Measurements from ENCODE around the gene TCEANC. TPM values are rescaled to one million over a fixed set of nuclear protein-coding genes. Genes with fewer than 3 reads are reported as not detected.
"Not testable (repeated sequence)": the region's sequence is repeated elsewhere in the genome, so short reads cannot be mapped to it uniquely, and the experiment has no call there.

Gene TCEANC
- total RNA-seq, 2 experiments from 2014 or later: 1.9 to 2.3 TPM

DNA sequence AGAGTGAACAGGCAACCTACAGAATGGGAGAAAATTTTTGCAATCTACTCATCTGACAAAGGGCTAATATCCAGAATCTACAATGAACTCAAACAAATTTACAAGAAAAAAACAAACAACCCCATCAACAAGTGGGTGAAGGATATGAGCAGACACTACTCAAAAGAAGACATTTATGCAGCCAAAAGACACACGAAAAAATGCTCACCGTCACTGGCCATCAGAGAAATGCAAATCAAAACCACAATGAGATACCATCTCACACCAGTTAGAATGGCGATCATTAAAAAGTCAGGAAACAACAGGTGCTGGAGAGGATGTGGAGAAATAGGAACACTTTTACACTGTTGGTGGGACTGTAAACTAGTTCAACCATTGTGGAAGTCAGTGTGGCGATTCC is 11.3 kb upstream of the TCEANC start:
- intact Hi-C loops (cut with DNase I, micrococcal nuclease): loop anchor here in 1 of 2 experiments (10.0 kb wide), 1 partner anchor 547 kb away; no protein-coding TSS in a partner anchor
- H3K36me3 Mint-ChIP-seq (ENCODE audit: low read depth); H3K27me3 Mint-ChIP-seq; H3K4me1 Mint-ChIP-seq; CTCF ChIA-PET; H3K4me3 Mint-ChIP-seq; ATAC-seq; DNase-seq; POLR2A ChIA-PET; H3K27ac Mint-ChIP-seq; H3K9me3 Mint-ChIP-seq (ENCODE audit: low read depth): not testable (repeated sequence)

DNA sequence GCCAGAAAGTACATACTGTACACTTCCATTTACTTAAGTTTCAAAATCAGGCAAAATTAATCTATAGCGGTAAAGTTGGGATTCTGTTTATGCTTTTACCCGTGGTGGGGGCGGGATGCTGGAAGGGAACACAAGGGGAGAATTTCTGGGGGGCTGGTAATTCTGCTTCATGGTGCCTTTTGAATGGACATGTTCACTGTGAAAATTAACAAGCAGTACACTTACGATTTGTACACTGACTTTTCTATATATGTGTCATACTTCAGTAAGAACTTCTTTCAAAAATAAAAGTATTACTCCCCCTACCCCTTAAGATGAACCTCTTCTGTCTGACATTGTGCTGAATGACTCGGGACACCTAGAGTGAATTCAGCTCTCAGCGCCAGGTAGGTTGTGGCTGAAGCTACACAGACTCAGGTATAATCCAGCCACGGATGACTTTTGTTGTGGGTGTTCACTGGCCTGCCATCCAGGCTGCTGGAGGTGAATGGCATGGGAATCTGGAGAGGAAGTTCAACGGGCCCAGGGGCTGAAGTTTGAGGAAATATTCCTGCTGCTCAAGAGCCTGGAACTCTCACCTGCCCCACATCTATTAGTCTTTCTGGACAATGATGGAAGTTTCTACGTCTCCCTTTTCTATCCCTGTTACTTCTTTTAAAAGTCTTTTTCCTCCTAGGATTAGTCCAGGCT is 7.3 kb upstream of the TCEANC start:
- peaks cover 12% of the 10 kb centered on the region for H3K4me1 Mint-ChIP-seq
- H3K4me3 Mint-ChIP-seq: no peak overlapping the region
- H3K27me3 Mint-ChIP-seq: no peaks in the 10 kb centered on the region
- no peaks in the 10 kb centered on the region for H3K36me3 Mint-ChIP-seq (ENCODE audit: low read depth)
- ChIA-PET POLR2A (no interaction called here), CTCF (interaction anchor here (0.6 to 4.3 kb wide), 10 partner anchors 35 to 699 kb away, joined by 3 to 54 read pairs (median 3); no protein-coding TSS in a partner anchor)
- DNase-seq (no peak), ATAC-seq (no peak)
- intact Hi-C loops (cut with DNase I, micrococcal nuclease): loop anchor here (1.0 to 10.0 kb wide), 3 partner anchors 93 to 551 kb away; no protein-coding TSS in a partner anchor
- no peaks in the 10 kb centered on the region for H3K9me3 Mint-ChIP-seq (ENCODE audit: low read depth)
- no peak overlapping the region for H3K27ac Mint-ChIP-seq

- peak; percentile 68 for DNase-seq
- POLR2A ChIA-PET: no interaction called here
- no peaks in the 10 kb centered on the region for H3K9me3 Mint-ChIP-seq (ENCODE audit: low read depth)
These were observed 6.8 kb upstream of the TCEANC start for GRCh38 chrX:13646154-13646549.

GRCh38 chrX:13647709-13648212 is 5.2 kb upstream of the TCEANC start:
- ATAC-seq: peak; percentile 88
- peak overlapping the region; percentile 55 for H3K27ac Mint-ChIP-seq
- no peaks in the 10 kb centered on the region for H3K36me3 Mint-ChIP-seq (ENCODE audit: low read depth)
- CTCF ChIA-PET: interaction anchor here (4.3 kb wide), 1 partner anchor 139 kb away, joined by 54 read pairs; no protein-coding TSS in a partner anchor
- no peaks in the 10 kb centered on the region for H3K27me3 Mint-ChIP-seq
- peak; percentile 79 for DNase-seq
- H3K9me3 Mint-ChIP-seq (ENCODE audit: low read depth): no peaks in the 10 kb centered on the region
- intact Hi-C loops (cut with DNase I, micrococcal nuclease): loop anchor here (5.0 to 10.0 kb wide), 2 partner anchors 95 to 553 kb away; no protein-coding TSS in a partner anchor
- no peak overlapping the region for H3K4me3 Mint-ChIP-seq
- POLR2A ChIA-PET: no interaction called here
- H3K4me1 Mint-ChIP-seq: peaks cover 12% of the 10 kb centered on the region

More at GRCh38 chrX:13646154-13646549, 6.8 kb upstream of the TCEANC start:
- intact Hi-C loops (cut with DNase I, micrococcal nuclease): loop anchor here (1.0 to 10.0 kb wide), 3 partner anchors 94 to 551 kb away; no protein-coding TSS in a partner anchor
- Mint-ChIP-seq H3K4me3 (no peak overlapping the region), H3K36me3 (ENCODE audit: low read depth) (no peaks in the 10 kb centered on the region), H3K4me1 (peaks cover 12% of the 10 kb centered on the region), H3K27ac (no peak overlapping the region), H3K27me3 (no peaks in the 10 kb centered on the region)
- ATAC-seq: peak; percentile 31
- CTCF ChIA-PET: interaction anchor here (0.6 to 4.3 kb wide), 11 partner anchors 36 to 700 kb away, joined by 3 to 54 read pairs (median 3); no protein-coding TSS in a partner anchor

DNA sequence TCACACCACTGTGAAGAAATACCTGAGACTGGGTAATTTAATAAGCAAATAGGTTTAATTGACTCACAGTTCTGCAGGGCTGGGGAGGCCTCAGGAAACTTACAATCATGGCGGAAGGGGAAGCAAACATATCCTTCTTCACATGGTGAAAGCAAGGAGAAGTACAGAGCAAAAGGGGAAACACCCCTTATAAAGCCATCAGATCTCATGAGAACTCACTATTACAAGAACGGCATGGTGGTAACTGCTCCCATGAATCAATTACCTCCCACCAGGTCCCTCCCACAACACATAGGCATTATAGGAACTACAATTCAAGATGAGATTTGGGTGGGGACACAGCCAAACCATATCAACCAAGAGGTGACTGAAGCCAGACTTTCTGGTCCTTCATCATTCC is 4.6 kb upstream of the TCEANC start:
- CTCF ChIA-PET; H3K27ac Mint-ChIP-seq; H3K27me3 Mint-ChIP-seq; POLR2A ChIA-PET; DNase-seq; H3K9me3 Mint-ChIP-seq (ENCODE audit: low read depth); H3K4me3 Mint-ChIP-seq; H3K36me3 Mint-ChIP-seq (ENCODE audit: low read depth); ATAC-seq: not testable (repeated sequence)
- H3K4me1 Mint-ChIP-seq: peaks cover 12% of the 10 kb centered on the region
- intact Hi-C loops (cut with DNase I, micrococcal nuclease): loop anchor here (5.0 to 10.0 kb wide), 2 partner anchors 96 to 554 kb away; no protein-coding TSS in a partner anchor

- Mint-ChIP-seq H3K4me1 (peaks cover 16% of the 10 kb centered on the region), H3K4me3 (no peak overlapping the region), H3K9me3 (ENCODE audit: low read depth) (no peaks in the 10 kb centered on the region), H3K27ac (no peak overlapping the region), H3K36me3 (ENCODE audit: low read depth) (no peaks in the 10 kb centered on the region), H3K27me3 (no peaks in the 10 kb centered on the region)
- POLR2A ChIA-PET: no interaction called here
- ATAC-seq: no peak
- CTCF ChIA-PET: interaction anchor here (0.7 kb wide), 1 partner anchor 335 kb away, joined by 3 read pairs; no protein-coding TSS in a partner anchor
- DNase-seq: no peak
- intact Hi-C loops (cut with DNase I, micrococcal nuclease): loop anchor here (5.0 to 10.0 kb wide), 7 partner anchors 98 to 1685 kb away; partner anchors contain the start of genes FANCB (in 1 of the 2), MOSPD2 (in 1 of the 2) and PIGA (in 1 of the 2)
These were observed 3.1 kb upstream of the TCEANC start for GRCh38 chrX:13649838-13650237.

GRCh38 chrX:13650318-13650717 is 2.6 kb upstream of the TCEANC start:
- intact Hi-C loops (cut with DNase I, micrococcal nuclease): loop anchor here (5.0 to 10.0 kb wide), 5 partner anchors 254 to 1684 kb away; partner anchors contain the start of genes FANCB (in 1 of the 2), MOSPD2 (in 1 of the 2) and PIGA (in 1 of the 2)
- H3K9me3 Mint-ChIP-seq (ENCODE audit: low read depth): no peaks in the 10 kb centered on the region
- CTCF ChIA-PET: interaction anchor here (0.7 kb wide), 1 partner anchor 334 kb away, joined by 3 read pairs; no protein-coding TSS in a partner anchor

DNA sequence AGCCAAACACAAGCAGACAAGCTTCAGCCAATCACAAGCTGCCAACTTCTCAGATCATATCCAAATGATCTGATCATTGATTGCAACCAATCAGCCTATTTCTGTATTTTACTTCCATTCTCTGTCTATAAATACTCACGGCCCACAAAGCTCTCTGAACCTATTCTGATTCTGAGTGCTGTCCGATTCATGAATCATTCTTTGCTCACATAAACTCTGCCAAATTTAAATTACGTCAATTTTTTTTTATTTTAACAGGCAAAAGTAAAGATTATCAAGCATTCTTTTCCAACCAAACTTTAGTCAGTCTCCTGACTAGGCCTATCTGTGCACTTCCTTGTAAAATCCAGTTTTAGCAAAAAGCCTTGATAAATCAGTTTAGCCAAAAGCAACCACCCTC is 1.8 kb upstream of the TCEANC start:
- ATAC-seq (no peak), DNase-seq (no peak)
- Mint-ChIP-seq H3K27me3 (no peaks in the 10 kb centered on the region), H3K9me3 (ENCODE audit: low read depth) (no peaks in the 10 kb centered on the region), H3K36me3 (ENCODE audit: low read depth) (no peaks in the 10 kb centered on the region), H3K4me3 (no peak overlapping the region), H3K27ac (peak overlapping the region; percentile 9), H3K4me1 (peaks cover 19% of the 10 kb centered on the region)
- intact Hi-C loops (cut with DNase I, micrococcal nuclease): loop anchor here (5.0 to 10.0 kb wide), 5 partner anchors 254 to 1684 kb away; partner anchors contain the start of genes FANCB (in 1 of the 2), MOSPD2 (in 1 of the 2) and PIGA (in 1 of the 2)
- CTCF ChIA-PET: no interaction called here
- POLR2A ChIA-PET: no interaction called here

More at GRCh38 chrX:13650318-13650717, 2.6 kb upstream of the TCEANC start:
- DNase-seq: no peak
- Mint-ChIP-seq H3K27ac (no peak overlapping the region), H3K27me3 (no peaks in the 10 kb centered on the region), H3K4me1 (peaks cover 21% of the 10 kb centered on the region), H3K4me3 (no peak overlapping the region), H3K36me3 (ENCODE audit: low read depth) (no peaks in the 10 kb centered on the region)
- ATAC-seq: no peak
- POLR2A ChIA-PET: no interaction called here

DNA sequence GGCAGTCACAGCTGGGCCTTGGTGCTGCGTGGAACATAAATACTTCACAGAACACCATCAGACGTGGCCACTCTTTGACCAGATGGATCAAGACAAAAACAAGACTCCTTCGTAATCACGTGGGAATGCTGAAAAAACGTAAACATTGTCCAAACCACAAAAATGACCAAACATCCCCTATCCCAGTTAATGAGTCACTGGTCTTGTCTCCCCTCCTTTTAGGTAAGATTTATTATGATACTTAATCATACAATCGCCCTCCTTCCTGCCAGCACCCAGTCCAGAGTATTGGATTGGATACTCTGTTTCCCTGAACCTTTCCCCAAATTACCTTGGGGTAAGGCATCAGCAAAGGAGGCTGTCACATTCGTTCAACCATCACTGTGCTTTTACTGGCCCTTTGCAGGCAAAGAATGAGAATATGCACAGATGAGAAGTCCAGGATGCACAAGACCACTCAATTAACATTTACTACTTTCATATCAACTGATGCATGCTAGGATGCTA is 601 bp upstream of the TCEANC start:
- peaks cover 19% of the 10 kb centered on the region for H3K4me1 Mint-ChIP-seq

DNA sequence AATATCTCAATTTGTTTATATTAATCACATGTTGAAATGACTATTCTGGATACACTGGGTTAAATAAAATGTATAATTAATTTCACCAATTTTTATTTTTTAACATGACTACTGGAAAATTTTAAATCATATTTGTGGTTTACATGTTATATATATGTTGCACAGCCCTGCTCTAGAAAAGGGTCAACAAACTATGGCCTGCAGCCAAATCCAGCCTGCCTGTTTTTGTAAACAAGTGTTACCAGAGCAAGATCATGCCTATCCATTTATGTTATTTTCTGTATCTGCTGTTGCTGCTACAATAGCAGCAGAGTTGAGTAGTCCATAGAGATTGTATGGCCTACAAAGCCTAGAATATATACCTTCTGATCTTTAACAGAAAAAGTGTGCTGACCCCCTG is 1.2 kb downstream of the TCEANC start:
- DNase-seq: no peak
- ATAC-seq: no peak
- peak overlapping the region; percentile 90 for H3K27ac Mint-ChIP-seq
- no peaks in the 10 kb centered on the region for H3K36me3 Mint-ChIP-seq (ENCODE audit: low read depth)
- POLR2A ChIA-PET: no interaction called here
- H3K4me1 Mint-ChIP-seq: peaks cover 14% of the 10 kb centered on the region
- no peaks in the 10 kb centered on the region for H3K9me3 Mint-ChIP-seq (ENCODE audit: low read depth)
- intact Hi-C loops (cut with DNase I, micrococcal nuclease): loop anchor here (5.0 to 10.0 kb wide), 5 partner anchors 251 to 1681 kb away; partner anchors contain the start of genes FANCB (in 1 of the 2), MOSPD2 (in 1 of the 2) and PIGA (in 1 of the 2)
- no peaks in the 10 kb centered on the region for H3K27me3 Mint-ChIP-seq
- CTCF ChIA-PET: interaction anchor here (1.0 to 1.6 kb wide), 3 partner anchors 92 to 708 kb away, joined by 3 to 5 read pairs (median 3); no protein-coding TSS in a partner anchor
- H3K4me3 Mint-ChIP-seq: no peak overlapping the region

More for the DNA sequence above, 601 bp upstream of the TCEANC start:
- H3K27ac Mint-ChIP-seq: peak overlapping the region; percentile 88
- CTCF ChIA-PET: interaction anchor here (0.6 to 1.6 kb wide), 3 partner anchors 91 to 111 kb away, joined by 3 to 4 read pairs (median 3); no protein-coding TSS in a partner anchor
- H3K36me3 Mint-ChIP-seq (ENCODE audit: low read depth): no peaks in the 10 kb centered on the region
- ATAC-seq: no peak
- H3K9me3 Mint-ChIP-seq (ENCODE audit: low read depth): no peaks in the 10 kb centered on the region
- intact Hi-C loops (cut with DNase I, micrococcal nuclease): loop anchor here (2.0 to 10.0 kb wide), 7 partner anchors 252 to 1682 kb away; partner anchors contain the start of genes FANCB (in 1 of the 2), GEMIN8 (in 1 of the 2), MOSPD2 (in 1 of the 2) and PIGA (in 1 of the 2)
- POLR2A ChIA-PET: interaction anchor here (0.7 kb wide), 2 partner anchors 17 to 37 kb away, joined by 3 to 4 read pairs; partner anchors contain the start of gene RAB9A
- DNase-seq: no peak
- H3K4me3 Mint-ChIP-seq: peak overlapping the region; percentile 81
- no peaks in the 10 kb centered on the region for H3K27me3 Mint-ChIP-seq

DNA sequence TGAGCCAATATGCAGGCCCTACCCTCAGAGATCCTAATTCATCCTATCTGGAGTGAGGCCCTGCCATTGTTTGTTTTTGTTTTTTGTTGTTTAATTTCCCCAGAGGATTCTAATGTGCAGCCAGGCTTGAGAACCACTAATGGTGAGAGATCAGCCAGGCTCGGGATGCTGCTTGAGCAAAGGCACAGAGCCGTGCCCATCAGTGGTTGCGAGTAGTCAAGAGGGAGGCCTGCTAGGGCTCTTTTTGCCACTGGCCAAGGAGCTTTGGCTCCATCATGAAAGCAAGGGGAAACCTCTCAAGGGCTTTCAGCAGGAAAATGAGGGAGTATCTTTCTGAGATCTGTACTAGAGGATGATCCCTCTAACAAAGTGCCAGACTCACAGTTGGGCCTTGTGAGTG is 2.7 kb downstream of the TCEANC start:
- ChIA-PET POLR2A (no interaction called here), CTCF (interaction anchor here (0.9 to 1.2 kb wide), 2 partner anchors 96 to 148 kb away, joined by 3 read pairs; no protein-coding TSS in a partner anchor)
- no peak for ATAC-seq
- H3K9me3 Mint-ChIP-seq (ENCODE audit: low read depth): no peaks in the 10 kb centered on the region
- H3K27ac Mint-ChIP-seq: no peak overlapping the region
- H3K36me3 Mint-ChIP-seq (ENCODE audit: low read depth): peaks cover 4% of the 10 kb centered on the region
- intact Hi-C loops (cut with DNase I, micrococcal nuclease): loop anchor here in 1 of 2 experiments (10.0 kb wide), 2 partner anchors 249 to 1679 kb away; partner anchors contain the start of gene PIGA
- no peak for DNase-seq
- peaks cover 17% of the 10 kb centered on the region for H3K4me1 Mint-ChIP-seq
- H3K4me3 Mint-ChIP-seq: no peak overlapping the region
- H3K27me3 Mint-ChIP-seq: no peaks in the 10 kb centered on the region

All from activated CD4-positive, alpha-beta T cell treated with anti-CD3 and anti-CD28 coated beads for 36 hours (primary cell).